K562 (cell line): Measurements from ENCODE around the gene GALNS. TPM values are rescaled to one million over a fixed set of nuclear protein-coding genes. Genes with fewer than 3 reads are reported as not detected.

ENCODE experiments used
- BCL6 ChIP-seq: fragments of 250-450 bp; sonication (Bioruptor Pico); IDR thresholded peaks from 2 replicates; pipeline ENCODE4 v1.4.0; 2020
- CTCF ChIP-seq, 3 experiments: IDR thresholded peaks in 2 of 3; conservative IDR thresholded peaks in 1 of 3; 2 replicates each; pipeline ENCODE4 v1.5.1; 2011 to 2012; ENCODE audit warnings: low read length in 3 of 3, mild to moderate bottlenecking in 3 of 3, control low read depth in 2 of 3, improper control_type of control experiment in 1 of 3, inconsistent platforms in 1 of 3, low read depth in 1 of 3, mixed read lengths in 1 of 3, moderate library complexity in 1 of 3; ENCODE audit not compliant: insufficient read depth in 2 of 3
- MED1 ChIP-seq: sonication (generic); formaldehyde crosslinking; IDR thresholded peaks from 2 replicates; pipeline ENCODE4 v1.8.1; 2023; ENCODE audit warnings: missing genetic modification reagents, borderline replicate concordance
- PBX2 ChIP-seq, 2 experiments: IDR thresholded peaks in 1 of 2; conservative IDR thresholded peaks in 1 of 2; 2 replicates each; pipeline ENCODE4 v1.6.1; 2016; ENCODE audit warnings: low read depth in 2 of 2, mild to moderate bottlenecking in 1 of 2, missing compliant biosample characterization in 1 of 2, missing genetic modification characterization in 1 of 2, moderate library complexity in 1 of 2
- PML ChIP-seq: IDR thresholded peaks from 2 replicates; pipeline ENCODE4 v1.6.1; 2012; ENCODE audit warnings: low read length, inconsistent platforms
- TEAD1 ChIP-seq, 2 experiments: fragments of 450-650 bp in 1 of 2; sonication (generic) in 1 of 2; formaldehyde crosslinking; IDR thresholded peaks; 2 replicates each; pipeline versions ENCODE4 v1.4.0 to v1.8.0; 2020 to 2022; ENCODE audit warnings: mild to moderate bottlenecking in 2 of 2, missing genetic modification reagents in 1 of 2
- THAP12 ChIP-seq: fragments of 250-450 bp; sonication (Bioruptor Pico); IDR thresholded peaks from 2 replicates; pipeline ENCODE4 v1.9.0; 2021; ENCODE audit warnings: mild to moderate bottlenecking, inconsistent platforms
- TOE1 ChIP-seq, 2 experiments: fragments of 450-650 bp in 1 of 2; sonication (generic) in 1 of 2; formaldehyde crosslinking in 1 of 2; IDR thresholded peaks; 2 replicates each; pipeline versions ENCODE4 v1.7.1 to v1.8.0; 2016 to 2022; ENCODE audit warnings: borderline replicate concordance in 2 of 2, mild to moderate bottlenecking in 2 of 2, antibody characterized with exemption in 1 of 2, inconsistent platforms in 1 of 2, low read depth in 1 of 2, missing genetic modification reagents in 1 of 2, moderate library complexity in 1 of 2
- TRIM24 ChIP-seq, 2 experiments: fragments of 450-650 bp; IDR thresholded peaks; 2 replicates each; pipeline ENCODE4 v1.6.1; 2016
- WHSC1 ChIP-seq: IDR thresholded peaks from one replicate; pipeline ENCODE4 v1.6.1; 2012; ENCODE audit warnings: low read length, control low read depth, inconsistent platforms
- YY1 ChIP-seq, 3 experiments: IDR thresholded peaks; 2 replicates each; pipeline ENCODE4 v1.6.1; 2011; ENCODE audit warnings: low read length in 2 of 3, mild to moderate bottlenecking in 2 of 3, moderate library complexity in 2 of 3, borderline replicate concordance in 1 of 3, control low read depth in 1 of 3, low read depth in 1 of 3; ENCODE audit not compliant: insufficient read depth in 3 of 3, insufficient replicate concordance in 2 of 3, control insufficient read depth in 1 of 3, insufficient read length in 1 of 3; ENCODE audit errors: extremely low read depth in 1 of 3
- ZC3H8 ChIP-seq: fragments of 450-650 bp; IDR thresholded peaks from 2 replicates; pipeline ENCODE4 v1.6.1; 2017
- ZNF398 ChIP-seq: fragments of 250-450 bp; sonication (Bioruptor Pico); IDR thresholded peaks from 2 replicates; pipeline ENCODE4 v1.8.0; 2021; ENCODE audit warnings: moderate library complexity, mild to moderate bottlenecking, inconsistent platforms
- polyA plus RNA-seq, 8 experiments: library from polyadenylated mRNA; depleted of rRNA in 4 of 8; stranded (reverse) in 5 of 8; unstranded in 3 of 8; fragments of >200 nt; fragmentation: Nextera tagmentation in 2 of 8; fragmentation: Illumina TruSeq in 1 of 8; extraction: Ambion mirVana in 2 of 8; extraction: Trizol in 1 of 8; gene quantifications; 2 replicates each; pipeline versions ENCODE4 v1.2.1 to v1.2.3, GENCODE V29; 2011 to 2014; ENCODE audit warnings: inconsistent platforms in 1 of 8, missing spikeins in 1 of 8
- total RNA-seq, 7 experiments: library from RNA; depleted of rRNA in 6 of 7; stranded (reverse); fragments of >200 nt in 6 of 7; fragmentation: Illumina TruSeq in 2 of 7; extraction: Trizol in 2 of 7; gene quantifications; 2 replicates each; pipeline versions ENCODE4 v1.2.1 to v1.2.3, GENCODE V29; 2011 to 2021; ENCODE audit warnings: low replicate concordance in 1 of 7

GALNS gene
- total and polyA plus RNA-seq, 9 of the 15 experiments (the other 6 are each of a cell fraction or from before 2014, with no cell fraction given) = 0.38 to 13.2 (median 4.3) TPM

GRCh38 chr16:88785106-88785924, 71.4 kb downstream of the GALNS start, which contains the start of gene PIEZO1 (continued):
- TF ChIP-seq PBX2 (CRISPR knock-in tag; IDR thresholded peaks at IDR 0.05; ENCODE audit: low read depth) = no peak
- TF ChIP-seq PBX2 (tag; conservative IDR thresholded peaks at IDR 0.05; ENCODE audit: low read depth) = no peak
- 0 out of 2 replicates have a peak, but pooled peaks have one; percentile 20 for TF ChIP-seq PML
- peak; percentile 84; the same call in 1 of the 2 replicates for TF ChIP-seq THAP12 (CRISPR knock-in tag)
- peak in 2 of 3 experiments; percentile 46 to 48 for TF ChIP-seq YY1 (IDR thresholded peaks at IDR 0.05; ENCODE audit: borderline replicate concordance in 1 of 3, control insufficient read depth in 1 of 3, extremely low read depth in 1 of 3, insufficient read depth in 3 of 3, insufficient read length in 1 of 3, insufficient replicate concordance in 2 of 3, low read depth in 1 of 3, low read length in 2 of 3)
- TF ChIP-seq BCL6 = no peak
- no peak for TF ChIP-seq MED1 (CRISPR knock-in tag)
- TF ChIP-seq TRIM24 (IDR thresholded peaks at IDR 0.05) = 0 out of 4 replicates have a peak, but pooled peaks of 1 of the 2 experiments have one; percentile 13
- TF ChIP-seq TOE1 (IDR thresholded peaks at IDR 0.05; ENCODE audit: borderline replicate concordance) = peak; percentile 57; the same call in 1 of the 2 replicates
- TF ChIP-seq TOE1 (CRISPR knock-in tag; IDR thresholded peaks at IDR 0.05; ENCODE audit: borderline replicate concordance, low read depth) = peak; percentile 90; the same call in 1 of the 2 replicates
- TF ChIP-seq CTCF (IDR thresholded peaks at IDR 0.05 in 2 of 3, conservative IDR thresholded peaks at IDR 0.05 in 1 of 3; ENCODE audit: insufficient read depth in 2 of 3, low read depth in 1 of 3, low read length in 3 of 3) = peak; percentile 90 to 97 (median 96)
- TF ChIP-seq WHSC1 = no peak
- TF ChIP-seq ZNF398 (CRISPR knock-in tag) = no peak
- peak in 1 of 2 experiments; percentile 87; a peak in 1 of 4 replicates for TF ChIP-seq TEAD1 (CRISPR knock-in tag; IDR thresholded peaks at IDR 0.05)
- no peak for TF ChIP-seq ZC3H8
